A673 (cell line): ENCODE results near the gene NAGS. TPM values are rescaled to one million over a fixed set of nuclear protein-coding genes. Genes with fewer than 3 reads are reported as not detected.

Experiments
- BruUV-seq: library from RNA; stranded (reverse); fragments of 400-500 nt; replicated peaks from 2 replicates; lab custom pipeline; 2021; lab: Mats Ljungman, UMichigan
- CTCF ChIA-PET: fragments of 300-600 bp; sonication (Branson Sonifier 250); formaldehyde crosslinking; loops from one replicate; lab custom pipeline; 2022; ENCODE audit warnings: antibody characterized with exemption; lab: Charles Lee
- POLR2A ChIA-PET: fragments of 300-600 bp; sonication (Branson Sonifier 250); formaldehyde crosslinking; loops from one replicate; lab custom pipeline; 2022; ENCODE audit warnings: antibody characterized with exemption; ENCODE audit not compliant: low non-redundant PET; lab: Charles Lee
- DNase-seq: peaks from one replicate; pipeline ENCODE4 v3.0.0-alpha.2; 2015; ENCODE audit warnings: low spot score
- H3K27ac ChIP-seq: fragments of 200-600 bp; sonication (generic); 2 replicates; pipeline ENCODE4 v1.5.1; 2016; ENCODE audit warnings: mixed run types, low read depth, mild to moderate bottlenecking, mixed read lengths, antibody characterized with exemption, low read length; ENCODE audit not compliant: poor library complexity, severe bottlenecking
- H3K27me3 ChIP-seq: fragments of 200-600 bp; sonication (generic); replicated peaks from 2 replicates; pipeline ENCODE4 v1.6.1; 2017; ENCODE audit warnings: mixed run types, low read depth, mild to moderate bottlenecking, mixed read lengths, antibody characterized with exemption, low read length; ENCODE audit not compliant: insufficient read depth, poor library complexity
- H3K36me3 ChIP-seq: fragments of 200-600 bp; sonication (generic); 2 replicates; pipeline ENCODE4 v1.6.1; 2016; ENCODE audit warnings: mixed run types, mild to moderate bottlenecking, mixed read lengths, antibody characterized with exemption, low read length; ENCODE audit not compliant: insufficient read depth, poor library complexity, severe bottlenecking
- H3K4me1 ChIP-seq: fragments of 200-600 bp; sonication (generic); 2 replicates; pipeline ENCODE4 v1.6.1; 2017; ENCODE audit warnings: mixed run types, mild to moderate bottlenecking, mixed read lengths, antibody characterized with exemption, low read length; ENCODE audit not compliant: insufficient read depth, poor library complexity, severe bottlenecking
- H3K4me3 ChIP-seq: fragments of 200-600 bp; sonication (generic); 2 replicates; pipeline ENCODE4 v1.5.1; 2016; ENCODE audit warnings: low read depth, mixed run types, mild to moderate bottlenecking, mixed read lengths, low read length; ENCODE audit not compliant: poor library complexity, severe bottlenecking
- H3K9me3 ChIP-seq: fragments of 200-600 bp; sonication (generic); 2 replicates; pipeline ENCODE4 v1.6.1; 2016; ENCODE audit warnings: mixed run types, low read depth, mild to moderate bottlenecking, mixed read lengths, antibody characterized with exemption, low read length; ENCODE audit not compliant: poor library complexity, severe bottlenecking
- EZH2 ChIP-seq: fragments of 200-600 bp; sonication (generic); IDR thresholded peaks from 2 replicates; pipeline ENCODE4 v1.6.1; 2017; ENCODE audit warnings: borderline replicate concordance, low read depth, mild to moderate bottlenecking, mixed read lengths, antibody characterized with exemption, low read length; ENCODE audit not compliant: poor library complexity, severe bottlenecking
- intact Hi-C: fragments of 100-400 bp; cut with micrococcal nuclease; formaldehyde crosslinking; loops from one replicate; pipeline ENCODE4 v1.10.0; 2022; ENCODE audit not compliant: unreplicated experiment
- total RNA-seq: library from RNA; stranded (reverse); gene quantifications from 2 replicates; pipeline ENCODE4 v1.2.3, GENCODE V29; 2021
- TF ChIP-seq, protein P1 (sequence below): fragments of 300-800, 200-600 bp; sonication (generic); conservative IDR thresholded peaks from 2 replicates; pipeline ENCODE4 v1.5.1; 2017; ENCODE audit warnings: low read depth, mild to moderate bottlenecking, antibody characterized with exemption, low read length, moderate library complexity, mixed read lengths

The NAGS gene
- total RNA-seq, 1 experiment from 2014 or later: 0.24 TPM

DNA sequence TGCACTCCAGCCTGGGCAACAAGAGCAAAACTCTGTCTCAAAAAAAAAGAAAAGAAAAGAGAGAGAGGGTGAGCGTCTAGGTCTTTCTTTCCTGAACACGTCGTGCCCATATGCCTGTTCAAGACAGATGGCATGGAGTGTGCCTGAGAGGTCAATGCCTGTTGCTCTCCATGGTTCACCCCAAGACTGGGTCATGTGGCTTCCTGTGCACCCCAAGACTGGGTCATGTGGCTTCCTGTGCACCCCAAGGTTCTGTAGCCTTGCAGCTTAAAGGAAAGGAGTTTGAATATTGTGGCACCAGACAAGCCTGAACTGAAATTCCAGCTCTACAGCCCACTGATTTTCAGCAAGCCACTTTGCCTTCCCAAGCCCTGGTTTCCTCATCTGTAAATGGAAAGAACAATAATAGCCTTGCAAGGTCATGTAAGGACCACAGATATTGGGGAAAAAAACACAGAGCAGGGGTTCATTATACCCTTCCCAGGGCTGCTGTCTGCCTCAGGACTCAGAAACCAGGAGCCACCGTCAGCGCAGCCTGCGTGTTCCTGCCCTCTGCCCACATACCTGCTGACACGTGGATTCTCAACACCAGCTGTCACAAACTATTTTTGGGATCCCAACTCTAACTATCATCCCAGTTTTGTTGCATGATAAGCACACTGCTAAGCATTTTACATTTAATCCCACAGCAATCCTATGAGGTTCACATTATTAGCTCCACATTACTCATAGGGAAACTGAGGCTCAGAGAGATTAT, 18.0 kb upstream of the NAGS start:
- ChIA-PET POLR2A (no interaction called here), CTCF (no interaction called here)
- intact Hi-C loops: no loop called here
- no peak for DNase-seq
- Histone ChIP-seq H3K4me1 (no peaks in the 10 kb centered on the region), H3K27me3 (no peaks in the 10 kb centered on the region), H3K36me3 (no peaks in the 10 kb centered on the region), H3K9me3 (no peaks in the 10 kb centered on the region), H3K27ac (no peak overlapping the region), H3K4me3 (no peak overlapping the region)
- TF ChIP-seq EZH2: no peak
- TF ChIP-seq, protein P1, sequence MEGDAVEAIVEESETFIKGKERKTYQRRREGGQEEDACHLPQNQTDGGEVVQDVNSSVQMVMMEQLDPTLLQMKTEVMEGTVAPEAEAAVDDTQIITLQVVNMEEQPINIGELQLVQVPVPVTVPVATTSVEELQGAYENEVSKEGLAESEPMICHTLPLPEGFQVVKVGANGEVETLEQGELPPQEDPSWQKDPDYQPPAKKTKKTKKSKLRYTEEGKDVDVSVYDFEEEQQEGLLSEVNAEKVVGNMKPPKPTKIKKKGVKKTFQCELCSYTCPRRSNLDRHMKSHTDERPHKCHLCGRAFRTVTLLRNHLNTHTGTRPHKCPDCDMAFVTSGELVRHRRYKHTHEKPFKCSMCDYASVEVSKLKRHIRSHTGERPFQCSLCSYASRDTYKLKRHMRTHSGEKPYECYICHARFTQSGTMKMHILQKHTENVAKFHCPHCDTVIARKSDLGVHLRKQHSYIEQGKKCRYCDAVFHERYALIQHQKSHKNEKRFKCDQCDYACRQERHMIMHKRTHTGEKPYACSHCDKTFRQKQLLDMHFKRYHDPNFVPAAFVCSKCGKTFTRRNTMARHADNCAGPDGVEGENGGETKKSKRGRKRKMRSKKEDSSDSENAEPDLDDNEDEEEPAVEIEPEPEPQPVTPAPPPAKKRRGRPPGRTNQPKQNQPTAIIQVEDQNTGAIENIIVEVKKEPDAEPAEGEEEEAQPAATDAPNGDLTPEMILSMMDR: no peak
- no TSS peak for BruUV-seq

DNA sequence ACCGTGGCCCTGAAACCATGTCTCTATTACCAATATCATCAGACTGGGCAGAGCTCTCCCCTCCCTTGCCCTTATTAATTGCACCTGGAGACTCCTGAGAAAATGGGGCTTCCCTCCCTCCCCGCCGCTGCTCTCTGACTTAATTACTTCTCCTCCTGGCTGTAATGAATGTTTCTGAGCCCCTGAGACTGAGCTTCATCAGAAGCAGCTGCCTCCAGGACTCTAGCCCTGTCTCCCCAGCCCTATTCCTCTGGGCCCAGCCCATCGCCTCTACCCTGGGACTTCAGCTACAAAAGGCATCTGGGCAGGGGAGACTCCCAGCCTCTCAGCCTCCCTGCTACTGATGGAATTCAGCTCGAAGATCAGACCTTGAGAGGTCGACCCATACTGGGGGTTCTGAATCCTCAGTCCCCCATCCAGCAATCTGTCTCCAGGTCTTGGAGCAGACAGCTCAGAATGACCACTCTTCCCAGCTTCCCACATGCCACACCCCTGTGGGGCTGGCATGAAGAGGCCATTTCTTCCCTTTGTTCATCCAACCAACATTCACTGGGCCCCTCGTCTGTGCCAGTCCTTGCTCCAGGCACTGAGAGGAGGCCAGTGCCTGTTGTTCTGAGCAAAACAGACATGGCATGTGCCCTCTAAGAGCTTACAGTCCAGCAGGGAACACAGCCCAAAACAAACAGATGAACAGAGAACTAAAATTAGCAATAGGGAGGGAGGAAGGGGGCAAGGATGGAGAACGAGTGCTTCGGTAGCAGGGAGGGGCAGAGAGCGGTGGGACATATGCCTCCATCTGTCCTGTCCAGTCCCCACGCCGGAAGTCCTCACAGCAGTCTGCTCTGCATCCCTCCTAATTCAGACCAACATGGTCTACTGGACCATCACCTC, 17.0 kb upstream of the NAGS start:
- Histone ChIP-seq H3K27ac (no peak overlapping the region), H3K4me1 (no peaks in the 10 kb centered on the region), H3K36me3 (no peaks in the 10 kb centered on the region), H3K27me3 (no peaks in the 10 kb centered on the region), H3K4me3 (no peak overlapping the region), H3K9me3 (no peaks in the 10 kb centered on the region)
- no TSS peak for BruUV-seq
- CTCF ChIA-PET: interaction anchor here (0.6 kb wide), 1 partner anchor 209 kb away, joined by 5 read pairs; the partner anchor contains the start of gene DUSP3
- no peak for DNase-seq
- intact Hi-C loops: no loop called here
- TF ChIP-seq, protein P1: no peak
- TF ChIP-seq EZH2: no peak
- POLR2A ChIA-PET: interaction anchor here (0.7 kb wide), 1 partner anchor 15 kb away, joined by 3 read pairs; no protein-coding TSS in a partner anchor

DNA sequence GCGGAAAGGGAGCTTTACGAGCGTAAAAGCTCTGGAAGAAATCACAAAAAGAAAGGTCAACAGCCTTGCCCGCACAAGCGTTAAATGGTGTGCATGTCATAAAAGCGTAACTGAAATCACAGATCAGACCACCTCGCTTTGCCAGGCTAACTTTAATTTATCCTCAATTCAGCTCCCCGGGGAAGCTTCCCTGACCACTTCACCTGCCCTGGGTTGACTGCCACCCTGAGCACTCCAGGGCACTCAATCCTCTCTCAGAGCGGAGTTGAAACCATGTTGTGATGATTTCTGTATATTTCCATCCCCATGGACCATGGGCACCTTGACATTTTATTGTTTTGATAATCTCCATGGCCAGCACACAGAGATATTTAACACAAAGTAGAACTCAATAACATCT, 16.1 kb upstream of the NAGS start:
- no peaks in the 10 kb centered on the region for H3K36me3 ChIP-seq
- no peak for TF ChIP-seq EZH2
- TF ChIP-seq, protein P1: no peak
- intact Hi-C loops: no loop called here
- BruUV-seq: no TSS peak
- ChIA-PET POLR2A (no interaction called here), CTCF (interaction anchor here (0.6 kb wide), 1 partner anchor 20 kb away, joined by 3 read pairs; no protein-coding TSS in a partner anchor)
- no peak overlapping the region for H3K27ac ChIP-seq
- DNase-seq: no peak
- H3K4me1 ChIP-seq: no peaks in the 10 kb centered on the region
- no peaks in the 10 kb centered on the region for H3K27me3 ChIP-seq
- no peaks in the 10 kb centered on the region for H3K9me3 ChIP-seq
- no peak overlapping the region for H3K4me3 ChIP-seq
